ENCODE measurements around the gene BCL11A.

DNA sequence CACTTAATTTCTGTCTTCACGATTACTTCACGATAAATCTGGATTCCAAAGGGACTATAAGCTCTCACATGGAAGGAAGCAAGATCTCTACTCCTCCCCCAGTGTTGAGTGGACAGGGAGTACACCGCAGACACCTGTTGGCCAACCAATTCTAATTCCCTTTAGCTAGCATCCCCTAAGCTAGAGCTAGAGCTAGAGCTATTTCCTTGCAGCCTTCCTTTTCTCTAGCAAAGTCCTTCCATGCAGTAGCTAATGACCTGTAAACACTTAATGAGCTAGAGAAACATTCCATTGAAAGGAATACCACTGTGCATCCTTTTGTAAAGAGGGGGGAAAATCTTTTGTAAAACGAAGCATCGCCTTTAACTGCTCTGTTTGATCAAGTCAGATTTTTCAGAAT, 56.5 kb downstream of the BCL11A start:
- TF ChIP-seq POLR2A (IDR thresholded peaks at IDR 0.05; ENCODE audit: low read length) (no peak), GATA1 (IDR thresholded peaks at IDR 0.05; ENCODE audit: low read depth, low read length) (no peak)

All from erythroblast (primary cell).